GM04503 (cell line): ENCODE measurements around the gene ADIPOR2.
A peak's percentile ranks its signal among the peaks of the same experiment; 100 is the strongest.

Source experiments
- DNase-seq: peaks from one replicate; pipeline ENCODE4 v3.0.0-alpha.2; 2012; ENCODE audit warnings: low read depth

The ADIPOR2 gene, protein sequence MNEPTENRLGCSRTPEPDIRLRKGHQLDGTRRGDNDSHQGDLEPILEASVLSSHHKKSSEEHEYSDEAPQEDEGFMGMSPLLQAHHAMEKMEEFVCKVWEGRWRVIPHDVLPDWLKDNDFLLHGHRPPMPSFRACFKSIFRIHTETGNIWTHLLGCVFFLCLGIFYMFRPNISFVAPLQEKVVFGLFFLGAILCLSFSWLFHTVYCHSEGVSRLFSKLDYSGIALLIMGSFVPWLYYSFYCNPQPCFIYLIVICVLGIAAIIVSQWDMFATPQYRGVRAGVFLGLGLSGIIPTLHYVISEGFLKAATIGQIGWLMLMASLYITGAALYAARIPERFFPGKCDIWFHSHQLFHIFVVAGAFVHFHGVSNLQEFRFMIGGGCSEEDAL

DNA sequence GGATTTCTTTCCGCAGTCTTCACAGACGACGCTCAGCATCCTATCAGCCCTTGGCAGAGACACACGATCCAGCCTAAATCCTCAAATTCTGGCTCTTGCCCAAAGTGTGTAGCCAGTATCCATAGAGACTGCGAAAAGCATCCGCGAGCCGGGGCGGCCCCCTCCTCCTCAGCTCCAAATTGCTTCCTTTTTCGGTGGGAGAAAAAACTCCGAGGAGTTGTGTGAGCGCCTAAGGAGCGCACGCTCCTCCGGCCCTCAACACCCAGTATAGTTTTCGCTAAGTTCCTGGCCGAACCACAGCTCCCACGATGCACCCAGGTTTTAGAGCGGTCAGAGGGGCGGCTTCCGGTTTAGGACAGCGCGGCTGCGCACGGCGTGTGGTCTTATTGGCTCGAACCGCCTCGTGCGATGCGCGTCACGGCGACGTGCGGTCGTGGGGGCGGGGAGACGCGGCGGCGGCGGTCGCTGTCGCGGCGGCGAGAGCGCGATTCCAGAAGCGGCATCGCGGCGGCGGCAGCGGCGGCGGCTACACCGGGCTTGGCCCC, at the start of gene ADIPOR2:
Gene ADIPOR2, plus strand, starts transcription at position 493 of the 545 bp plus-strand sequence. CDS start 63,274 bp downstream, outside the sequence.
- DNase-seq, result peak; percentile 81

DNA sequence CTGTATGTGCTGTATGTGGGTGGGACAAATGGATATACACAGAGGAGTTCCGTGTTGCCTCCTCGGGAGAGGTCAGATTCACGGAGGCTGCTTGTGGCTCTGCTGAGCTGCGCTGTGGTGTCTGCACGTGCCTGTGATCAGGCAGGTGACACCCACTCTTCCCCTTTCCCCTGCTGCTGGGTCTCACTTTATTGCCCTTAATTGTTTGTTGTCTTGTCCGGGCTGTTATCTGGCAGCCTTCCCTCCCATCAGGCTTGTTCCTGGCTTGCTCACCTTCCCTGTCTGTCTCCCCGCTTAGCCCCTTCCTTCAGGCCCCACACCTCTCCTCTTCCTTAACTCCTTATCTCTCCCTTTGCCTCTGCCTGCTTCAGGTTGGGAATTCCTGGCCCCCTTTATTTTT, 48.4 kb upstream of the ADIPOR2 start:
- DNase-seq, result no peak

DNA sequence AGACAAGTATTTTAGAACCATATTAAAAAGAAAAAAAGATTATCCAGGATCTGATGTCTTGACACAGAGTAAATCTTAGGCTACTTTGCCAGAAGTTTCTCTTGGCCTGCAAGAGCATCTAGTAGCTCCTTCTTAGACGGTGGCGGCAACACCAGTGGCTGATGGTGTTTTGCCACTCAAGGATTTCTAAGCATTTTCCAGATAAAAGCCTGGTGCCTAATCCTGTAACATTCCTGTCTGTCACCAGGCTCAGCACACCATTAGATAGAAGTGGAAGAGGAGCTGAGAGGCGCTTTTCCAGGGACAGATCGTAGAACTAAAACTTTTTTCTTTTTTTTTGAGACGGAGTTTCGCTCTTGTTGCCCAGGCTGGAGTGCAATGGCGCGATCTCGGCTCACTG, 47.8 kb upstream of the ADIPOR2 start:
- DNase-seq, result no peak

DNA sequence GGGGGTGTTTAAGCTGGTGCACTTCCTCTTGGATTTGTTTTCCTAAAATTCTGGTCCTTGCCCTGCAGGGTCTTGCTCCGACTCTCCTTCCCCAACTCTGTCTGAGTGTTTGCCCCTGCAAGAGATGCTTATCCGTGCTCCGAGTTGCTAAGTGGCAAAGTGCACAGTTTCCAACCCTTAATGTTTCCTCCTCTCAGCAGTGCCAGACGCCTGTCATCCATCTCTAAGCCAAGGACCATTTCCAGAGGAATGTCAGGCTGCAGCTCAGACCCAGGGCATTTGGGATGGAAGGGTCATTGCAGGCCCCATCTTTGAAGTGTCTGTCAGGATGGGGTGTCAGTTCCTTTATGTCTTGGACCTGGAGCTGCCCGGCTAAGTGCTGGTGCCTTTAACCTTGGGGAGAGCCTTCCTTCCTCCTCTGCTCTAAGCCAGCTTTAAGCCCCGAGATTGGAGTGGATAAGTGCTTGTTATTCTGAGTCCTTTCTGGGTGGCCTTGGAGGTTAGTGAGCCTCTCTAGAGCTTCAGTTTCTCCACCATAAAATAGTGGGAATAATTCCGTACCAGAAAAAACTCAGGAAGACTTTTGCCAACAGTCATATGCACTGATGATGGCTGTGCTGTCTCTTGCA, 46.9 kb upstream of the ADIPOR2 start:
- DNase-seq, result no peak

DNA sequence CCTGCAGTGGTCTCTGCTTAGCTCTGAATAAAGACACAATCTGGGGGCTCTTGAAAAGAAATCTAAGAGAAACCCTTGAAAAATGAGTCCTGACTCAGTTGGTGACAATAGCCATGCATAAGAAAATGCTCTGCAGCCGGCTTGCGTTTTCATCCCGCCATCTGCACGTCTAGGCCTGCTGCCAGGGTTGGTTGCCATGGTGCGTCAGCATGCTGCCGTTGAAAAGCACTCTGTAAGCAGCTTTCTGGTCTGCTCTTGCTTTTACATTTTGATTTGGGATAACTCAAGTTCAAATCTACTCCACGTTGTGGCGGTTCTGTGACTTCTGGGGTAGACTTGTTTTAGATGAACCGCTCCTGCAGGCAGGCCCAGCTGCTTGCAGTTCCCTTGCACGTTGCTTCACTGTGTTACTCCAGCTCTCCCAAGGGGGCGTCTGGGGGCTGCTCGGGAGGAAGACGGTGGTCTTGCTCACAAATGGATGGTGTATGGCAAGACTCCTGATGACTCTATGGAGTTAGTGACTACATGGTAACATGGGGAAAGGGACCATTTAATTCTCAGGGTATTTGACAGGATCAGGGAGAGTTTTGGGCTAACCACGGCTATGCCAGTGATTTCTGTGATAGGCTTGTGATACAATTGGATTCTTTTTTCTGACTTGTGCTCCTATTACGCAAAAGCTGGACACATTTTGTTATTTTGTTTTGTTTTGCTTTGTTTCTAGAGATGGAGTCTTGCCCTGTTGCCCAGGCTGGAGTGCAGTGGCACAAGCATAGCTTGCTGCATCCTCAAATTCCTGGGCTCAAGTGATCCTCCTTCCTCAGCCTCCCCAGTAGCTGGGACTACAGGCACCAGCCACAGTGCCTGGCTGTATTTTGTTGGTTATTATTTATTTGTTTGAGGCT, 46.1 kb upstream of the ADIPOR2 start:
- peak; percentile 45 for DNase-seq

DNA sequence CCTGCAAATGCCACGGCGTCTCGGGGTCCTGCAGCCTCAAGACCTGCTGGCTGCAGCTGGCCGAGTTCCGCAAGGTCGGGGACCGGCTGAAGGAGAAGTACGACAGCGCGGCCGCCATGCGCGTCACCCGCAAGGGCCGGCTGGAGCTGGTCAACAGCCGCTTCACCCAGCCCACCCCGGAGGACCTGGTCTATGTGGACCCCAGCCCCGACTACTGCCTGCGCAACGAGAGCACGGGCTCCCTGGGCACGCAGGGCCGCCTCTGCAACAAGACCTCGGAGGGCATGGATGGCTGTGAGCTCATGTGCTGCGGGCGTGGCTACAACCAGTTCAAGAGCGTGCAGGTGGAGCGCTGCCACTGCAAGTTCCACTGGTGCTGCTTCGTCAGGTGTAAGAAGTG, 45.1 kb upstream of the ADIPOR2 start:
- DNase-seq, result no peak

DNA sequence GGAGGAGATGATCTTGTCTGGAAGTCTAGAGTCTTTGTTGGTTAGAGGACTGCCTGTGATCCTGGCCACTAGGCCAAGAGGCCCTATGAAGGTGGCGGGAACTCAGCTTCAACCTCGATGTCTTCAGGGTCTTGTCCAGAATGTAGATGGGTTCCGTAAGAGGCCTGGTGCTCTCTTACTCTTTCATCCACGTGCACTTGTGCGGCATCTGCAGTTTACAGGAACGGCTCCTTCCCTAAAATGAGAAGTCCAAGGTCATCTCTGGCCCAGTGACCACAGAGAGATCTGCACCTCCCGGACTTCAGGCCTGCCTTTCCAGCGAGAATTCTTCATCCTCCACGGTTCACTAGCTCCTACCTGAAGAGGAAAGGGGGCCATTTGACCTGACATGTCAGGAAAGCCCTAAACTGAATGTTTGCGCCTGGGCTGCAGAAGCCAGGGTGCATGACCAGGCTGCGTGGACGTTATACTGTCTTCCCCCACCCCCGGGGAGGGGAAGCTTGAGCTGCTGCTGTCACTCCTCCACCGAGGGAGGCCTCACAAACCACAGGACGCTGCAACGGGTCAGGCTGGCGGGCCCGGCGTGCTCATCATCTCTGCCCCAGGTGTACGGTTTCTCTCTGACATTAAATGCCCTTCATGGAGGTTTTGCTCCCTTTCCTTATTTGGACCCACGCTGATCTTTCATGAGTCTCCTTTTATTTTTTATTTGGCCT, 44.1 kb upstream of the ADIPOR2 start:
- DNase-seq, result no peak

DNA sequence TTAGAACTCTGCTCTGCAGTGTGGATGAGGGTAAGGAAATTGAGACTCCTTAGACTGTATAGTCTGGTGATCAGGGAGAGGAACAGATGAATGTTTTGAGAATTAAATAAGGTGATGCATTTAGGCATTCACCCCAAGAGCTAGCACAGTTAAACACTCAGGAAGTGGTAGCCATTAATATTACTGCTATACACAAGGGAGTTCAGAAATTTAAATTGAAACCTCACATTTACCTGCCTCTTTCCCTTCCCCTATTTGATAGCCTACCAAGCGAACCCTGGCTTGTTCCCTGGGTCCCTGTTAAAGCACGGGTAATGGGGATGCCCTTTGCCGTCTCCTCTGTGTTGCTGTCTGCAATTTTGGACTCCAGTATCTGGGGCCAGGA, 43.6 kb upstream of the ADIPOR2 start:
- DNase-seq, result no peak

DNA sequence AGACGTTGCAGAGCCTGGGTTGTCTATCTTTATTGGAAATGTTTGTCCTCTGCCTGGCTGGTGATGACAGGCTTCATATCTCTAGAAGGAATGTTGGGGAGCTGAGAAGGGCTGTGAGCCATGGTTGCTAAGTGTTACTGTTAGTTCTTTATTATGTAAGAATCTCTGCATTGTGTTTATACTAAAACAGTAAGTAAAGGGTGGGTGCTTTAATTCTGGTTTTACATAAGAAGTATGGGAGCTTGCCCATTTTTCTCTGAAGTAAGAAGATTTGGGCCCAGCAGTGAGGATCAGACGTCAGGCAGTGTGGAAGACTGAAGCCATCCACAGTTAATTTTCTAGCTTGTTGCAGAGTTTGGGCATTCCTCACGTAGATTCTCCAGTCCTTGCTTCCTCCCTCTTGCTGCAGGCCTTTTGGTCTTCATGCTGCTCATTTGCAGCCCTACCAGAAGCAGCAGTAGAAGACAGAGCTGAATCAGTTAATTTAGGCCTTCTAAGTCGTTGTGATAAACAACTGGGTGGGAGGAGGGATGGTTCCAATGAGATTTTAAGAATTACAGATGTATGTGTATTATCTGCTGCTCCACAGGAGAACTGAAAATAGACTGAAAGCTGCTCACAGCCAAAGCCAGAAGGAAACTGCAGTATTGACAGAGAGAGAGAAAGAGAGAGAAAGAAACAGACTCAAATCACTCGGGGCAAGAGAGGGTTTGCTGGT, 40.5 kb upstream of the ADIPOR2 start:
- no peak for DNase-seq

DNA sequence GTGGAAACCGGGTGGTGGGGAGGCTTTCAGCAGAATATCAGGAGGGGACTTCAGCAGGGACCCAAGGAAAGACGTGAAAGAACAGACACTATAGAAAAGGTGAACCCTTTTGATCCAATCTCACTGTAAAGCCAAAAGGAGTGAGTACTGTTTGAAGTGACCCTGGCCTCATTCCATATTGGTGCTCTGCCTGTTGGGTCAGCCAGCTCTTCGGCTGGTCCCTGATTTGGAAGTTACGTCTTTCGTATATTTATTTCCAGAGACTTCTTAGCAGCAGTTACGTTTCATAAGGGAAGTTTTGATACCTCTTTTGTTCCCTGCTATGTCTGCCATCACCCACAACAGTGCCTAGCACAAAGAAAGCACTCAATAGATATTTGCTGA, 39.9 kb upstream of the ADIPOR2 start:
- no peak for DNase-seq

DNA sequence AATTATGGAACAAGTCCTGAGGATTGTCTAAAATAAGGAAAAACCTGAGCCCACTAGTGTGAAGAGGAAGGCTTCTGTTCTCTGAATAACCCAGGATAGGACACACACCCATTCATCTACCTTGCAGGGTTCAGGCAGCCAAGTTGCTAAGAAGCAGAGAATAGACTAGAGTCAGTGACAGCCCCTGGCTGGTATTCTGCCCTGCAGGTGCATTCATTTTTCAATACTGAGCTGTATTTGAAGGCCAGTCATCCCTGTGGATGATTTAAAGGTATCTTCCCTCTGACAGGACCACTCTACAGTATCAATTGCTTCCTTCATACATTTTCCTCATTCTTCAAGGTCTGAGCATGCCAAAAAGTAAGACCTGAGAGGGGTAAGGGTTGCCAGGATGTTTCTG, 38.9 kb upstream of the ADIPOR2 start:
- DNase-seq, result no peak

DNA sequence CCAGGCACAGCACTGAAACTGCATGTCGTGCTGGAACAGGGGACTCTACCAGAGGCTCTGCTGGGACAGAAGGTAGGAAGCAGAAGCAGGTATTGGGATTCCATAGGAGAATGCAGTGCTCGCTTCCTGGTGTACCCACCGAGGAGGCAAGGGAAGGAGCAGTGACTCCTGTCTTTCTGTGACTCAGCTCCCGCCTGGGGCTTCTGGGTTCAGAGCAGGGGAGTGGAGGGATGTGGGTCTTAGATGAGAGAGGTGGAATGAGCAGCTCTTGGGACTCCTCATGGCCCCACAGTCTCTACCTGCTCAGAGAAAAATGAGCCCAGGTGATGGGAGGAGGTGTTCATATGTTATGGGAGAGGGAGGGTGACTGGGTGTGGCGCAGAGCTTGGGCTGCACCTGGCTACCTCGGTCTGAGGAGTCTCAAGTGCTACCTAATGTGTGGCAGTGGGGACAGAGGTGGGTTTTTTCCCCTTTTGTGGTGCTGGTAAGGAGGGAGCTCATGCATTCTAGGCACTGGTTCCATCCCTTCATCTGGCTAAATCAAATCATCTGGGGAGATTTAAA, 35.6 kb upstream of the ADIPOR2 start:
- no peak for DNase-seq

DNA sequence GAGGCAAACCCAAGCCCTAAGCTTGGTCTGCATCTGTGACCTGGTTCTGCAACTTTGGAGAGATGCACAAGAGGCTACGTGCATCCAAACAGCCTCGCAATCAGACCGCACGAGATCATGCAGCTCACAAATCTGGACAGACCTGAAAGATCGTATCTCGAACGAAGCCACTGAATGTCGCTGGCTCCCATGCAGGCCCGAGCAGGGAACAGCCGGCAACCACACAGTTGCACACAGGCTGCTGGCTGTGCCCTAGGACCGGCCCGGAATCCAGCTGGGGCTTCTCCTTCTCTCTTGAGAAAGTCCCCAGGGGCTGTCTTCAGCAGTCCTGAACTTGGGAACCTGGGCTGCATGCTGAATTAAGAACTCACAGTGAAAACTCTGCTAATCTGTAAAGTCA, 34.0 kb upstream of the ADIPOR2 start:
- DNase-seq, result no peak

DNA sequence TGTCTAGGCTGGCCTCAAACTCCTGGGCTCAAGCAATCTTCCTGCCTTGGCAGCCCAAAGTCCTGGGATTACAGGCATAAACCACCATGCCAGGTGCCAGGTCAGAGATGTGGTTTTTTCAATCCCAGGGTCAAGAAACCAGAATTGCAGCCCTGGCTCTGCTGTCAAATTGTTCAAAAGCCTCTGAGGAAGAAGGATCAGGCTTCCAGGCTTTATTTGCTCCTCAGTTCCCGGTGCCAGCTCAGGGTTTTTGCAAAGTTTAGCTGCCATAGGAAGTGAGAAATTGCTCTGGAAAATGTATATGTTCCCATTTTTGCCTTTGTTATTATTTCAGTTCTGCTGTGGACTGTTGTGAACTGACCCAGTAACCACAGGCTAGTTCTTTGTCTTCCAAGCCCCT, 33.2 kb upstream of the ADIPOR2 start:
- DNase-seq, result no peak

DNA sequence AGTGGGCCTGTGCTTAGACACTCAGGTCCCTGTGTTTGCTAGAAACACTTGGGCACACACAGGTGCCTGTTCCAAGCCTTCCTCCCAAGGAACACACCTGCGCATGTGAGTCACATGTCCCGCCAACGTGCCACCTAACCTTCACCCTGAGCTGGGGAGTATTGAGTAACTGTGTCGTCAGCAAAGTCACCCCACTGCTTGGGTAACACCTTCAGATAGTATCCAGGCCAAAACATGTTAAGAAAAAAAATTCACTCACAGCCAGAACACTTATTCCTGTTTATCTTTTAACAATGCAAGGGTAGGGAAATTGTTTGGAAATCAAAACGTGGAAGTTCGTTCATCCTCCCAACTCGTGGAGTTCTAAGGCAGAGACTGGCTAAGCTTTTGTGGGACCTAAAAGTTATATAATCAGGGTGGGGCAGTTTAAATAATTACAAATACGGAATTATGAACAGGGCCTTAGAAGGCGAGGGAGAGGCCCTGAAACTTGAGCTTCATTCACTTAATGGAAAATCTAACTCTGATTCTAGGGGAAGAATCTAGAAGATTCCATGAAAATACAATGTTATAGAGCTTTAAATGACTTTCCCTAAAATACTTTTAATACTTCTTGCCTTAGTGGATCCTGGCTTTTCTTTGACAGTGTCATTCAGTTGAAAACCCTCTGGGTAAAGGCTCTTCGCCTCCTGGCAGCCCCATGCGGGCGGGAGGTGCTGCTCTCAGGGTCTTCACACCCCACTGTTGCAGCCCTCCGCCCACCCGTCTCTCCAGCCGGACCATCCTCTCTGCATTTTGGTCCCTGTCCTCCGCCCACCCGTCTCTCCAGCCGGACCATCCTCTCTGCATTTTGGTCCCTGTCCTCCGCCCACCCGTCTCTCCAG, 30.3 kb upstream of the ADIPOR2 start:
- DNase-seq, result no peak

DNA sequence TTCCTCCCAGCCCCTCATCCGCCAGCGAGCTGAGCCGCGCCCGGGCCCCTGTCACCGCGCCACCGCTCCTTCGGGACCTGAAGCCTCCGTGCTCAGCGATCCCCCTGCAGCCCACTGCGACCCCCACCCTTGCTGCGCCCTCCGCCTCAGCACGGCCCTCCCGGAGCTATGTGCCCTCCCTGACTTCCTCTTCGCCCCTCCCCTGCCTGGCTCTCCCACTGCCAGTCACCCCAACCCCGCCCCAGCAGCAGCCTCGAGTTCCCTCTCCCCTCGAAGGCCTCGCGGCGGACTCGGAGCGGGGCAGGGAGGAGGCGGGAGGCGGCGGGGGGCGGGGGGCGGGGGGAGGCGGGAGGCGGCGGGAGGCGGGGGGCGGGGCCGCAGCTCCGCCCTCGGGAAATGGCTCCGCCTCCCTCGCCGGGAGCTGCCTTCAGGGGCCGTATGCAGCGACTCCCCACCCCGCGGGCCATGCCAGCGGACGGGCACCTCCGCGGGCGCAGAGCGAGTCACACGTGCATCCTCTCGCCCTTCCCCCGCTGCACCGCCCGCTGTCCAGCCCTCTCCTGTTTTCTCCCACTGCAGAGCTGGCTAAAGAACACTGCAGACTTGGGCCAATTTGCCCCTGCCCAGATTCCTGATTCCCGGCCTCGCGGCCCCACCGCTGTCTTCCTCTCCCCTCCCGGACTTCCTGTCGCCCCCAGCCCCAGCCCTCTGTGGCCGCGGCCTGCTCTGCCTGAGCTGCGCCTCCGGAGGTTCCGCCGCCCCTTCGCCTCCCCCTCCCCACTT, 29.1 kb upstream of the ADIPOR2 start:
- peak; percentile 53 for DNase-seq

DNA sequence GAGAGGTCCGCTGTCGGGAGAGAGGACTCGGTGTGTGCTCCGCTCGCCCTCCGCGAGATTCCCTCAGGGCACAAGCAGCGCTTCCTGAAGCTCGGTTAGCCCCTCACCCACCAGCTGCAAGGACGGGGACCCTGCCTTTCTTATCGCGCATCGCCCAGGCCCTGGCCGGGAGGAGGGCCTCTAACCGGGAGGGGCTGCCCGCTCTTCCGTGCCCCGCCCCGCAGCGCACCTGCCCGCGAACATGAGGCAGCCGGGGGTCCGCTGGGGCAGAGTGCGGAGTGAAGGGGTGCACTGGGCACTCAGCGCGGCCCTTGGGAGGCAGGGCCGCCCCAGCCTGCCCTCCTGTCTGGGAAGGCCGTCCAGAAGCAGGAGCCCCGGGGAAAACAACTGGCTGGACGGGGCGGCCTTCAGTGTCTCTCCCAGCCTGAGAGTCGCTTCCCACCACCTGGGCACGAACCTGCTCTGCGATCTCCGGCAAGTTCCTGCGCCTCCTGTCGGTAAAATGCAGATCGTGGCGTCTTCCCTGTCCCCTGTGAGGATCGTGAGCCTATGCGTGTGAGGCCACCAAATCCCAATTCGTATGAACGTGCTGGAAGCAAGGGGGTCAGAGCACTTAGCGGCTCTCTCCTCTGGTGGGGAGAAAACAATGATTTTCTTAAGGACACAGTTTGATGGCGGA, 28.0 kb upstream of the ADIPOR2 start:
- DNase-seq, result no peak

DNA sequence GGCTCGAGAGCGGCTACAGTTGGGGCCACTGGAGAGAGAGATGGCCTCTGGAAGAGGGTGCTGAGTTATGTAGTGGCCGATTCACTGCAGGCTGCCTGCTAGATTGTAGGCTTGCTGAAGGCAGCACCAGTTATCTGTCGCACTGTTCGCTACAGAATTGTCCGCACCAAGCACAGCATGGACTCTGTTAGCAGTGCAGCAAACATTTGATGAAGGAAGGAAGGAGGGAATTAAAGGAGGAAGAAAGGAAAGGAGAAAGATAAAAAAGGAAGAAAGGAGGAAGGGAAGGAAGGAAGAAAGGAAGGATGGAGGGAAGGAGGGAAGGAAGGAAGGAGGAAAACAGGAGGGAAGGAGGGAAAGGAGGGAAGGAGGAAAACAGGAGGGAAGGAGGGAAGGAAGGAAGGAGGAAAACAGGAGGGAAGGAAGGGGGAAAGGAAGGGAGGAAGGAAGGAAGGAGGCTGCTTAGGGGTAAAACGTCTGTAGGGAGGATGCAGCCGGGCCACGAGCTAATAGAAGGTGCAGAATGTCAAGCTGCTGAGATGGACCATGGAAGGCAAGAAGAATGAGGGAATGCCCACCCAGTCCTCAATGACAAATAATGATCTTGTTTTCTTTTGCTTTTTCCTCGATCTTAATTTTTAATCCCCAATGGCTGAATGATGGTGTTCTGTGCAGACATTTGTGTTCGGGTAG, 27.3 kb upstream of the ADIPOR2 start:
- DNase-seq, result no peak
